ENCODE results near the gene ALDH5A1. TPM values are rescaled to one million over a fixed set of nuclear protein-coding genes. Genes with fewer than 3 reads are reported as not detected.

ALDH5A1 gene
- total and polyA plus RNA-seq, 10 of the 15 experiments (the other 5 are each of a cell fraction or from before 2014, with no cell fraction given): 2.6 to 13.8 (median 9.3) TPM

GRCh38 chr6:24453921-24454320 is 40.8 kb upstream of the ALDH5A1 start (continued):
- TF ChIP-seq SREBF2 (IDR thresholded peaks at IDR 0.05; ENCODE audit: low read length) (no peak), NR2C2 (IDR thresholded peaks at IDR 0.05; ENCODE audit: borderline replicate concordance, control insufficient read depth, insufficient read length, low read depth) (no peak)

DNA sequence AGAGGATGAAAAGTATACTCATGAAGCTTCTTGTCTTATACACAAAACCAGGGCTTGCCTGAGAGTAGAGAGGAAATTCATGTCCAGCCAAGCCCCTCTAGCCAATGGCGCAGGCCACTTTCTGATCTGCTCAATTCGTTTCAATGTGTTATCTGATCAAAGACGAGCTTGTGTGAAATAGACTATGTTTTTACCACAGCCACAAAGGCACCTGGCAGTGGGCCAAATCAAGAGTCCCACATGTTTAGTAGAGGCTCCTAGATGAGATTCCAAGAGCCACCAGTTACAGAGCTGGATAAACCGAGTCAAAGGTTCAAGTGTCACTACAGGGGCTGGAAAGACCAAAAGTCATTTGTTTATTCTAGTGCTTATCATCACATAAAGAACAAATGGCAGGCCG is 40.3 kb upstream of the ALDH5A1 start:
- no peak overlapping the region for H3K4me2 ChIP-seq (ENCODE audit: control insufficient read depth, insufficient read depth)
- H3K27me3 ChIP-seq (replicated peaks in 1 of 2; ENCODE audit: control insufficient read depth in 2 of 2, insufficient read depth in 2 of 2, low read length in 1 of 2): no peaks in the 10 kb centered on the region; a peak in 1 of 4 replicates
- SMC1A ChIA-PET (ENCODE audit: uncharacterized antibody, unreplicated experiment): no interaction called here
- H3K79me2 ChIP-seq (ENCODE audit: control insufficient read depth, insufficient read depth, low read length): no peaks in the 10 kb centered on the region
- in situ Hi-C loops (cut with MboI) (no loop called here), intact Hi-C loops (cut with micrococcal nuclease; ENCODE audit: unreplicated experiment) (no loop called here)
- WGBS (ENCODE audit: insufficient coverage, insufficient replicate concordance, low lambda C conversion rate, missing lambda C conversion rate): 65% methylated on average over 5 of the region's 5 CpGs
- H3K4me3 ChIP-seq: no peak overlapping the region
- BruUV-seq (replicated peaks): no TSS peak
- no peak for ATAC-seq
- RAD21 ChIA-PET (ENCODE audit: unreplicated experiment): no interaction called here
- no peak for TF ChIP-seq KAT2A (conservative IDR thresholded peaks at IDR 0.05; ENCODE audit: control insufficient read depth, low read depth, low read length)
- no peak for TF ChIP-seq EP300 (IDR thresholded peaks at IDR 0.05; ENCODE audit: borderline replicate concordance in 1 of 2, control insufficient read depth in 1 of 2, low read depth in 2 of 2, low read length in 2 of 2)
- TF ChIP-seq SIN3A (IDR thresholded peaks at IDR 0.05; ENCODE audit: low read depth, low read length): no peak
- TF ChIP-seq EED (IDR thresholded peaks at IDR 0.05; ENCODE audit: low read depth): no peak
- no peak for TF ChIP-seq STAT3 (IDR thresholded peaks at IDR 0.05; ENCODE audit: low read depth, low read length)
- no peak for TF ChIP-seq NR2C1 (IDR thresholded peaks at IDR 0.05)
- TF ChIP-seq, protein P1, sequence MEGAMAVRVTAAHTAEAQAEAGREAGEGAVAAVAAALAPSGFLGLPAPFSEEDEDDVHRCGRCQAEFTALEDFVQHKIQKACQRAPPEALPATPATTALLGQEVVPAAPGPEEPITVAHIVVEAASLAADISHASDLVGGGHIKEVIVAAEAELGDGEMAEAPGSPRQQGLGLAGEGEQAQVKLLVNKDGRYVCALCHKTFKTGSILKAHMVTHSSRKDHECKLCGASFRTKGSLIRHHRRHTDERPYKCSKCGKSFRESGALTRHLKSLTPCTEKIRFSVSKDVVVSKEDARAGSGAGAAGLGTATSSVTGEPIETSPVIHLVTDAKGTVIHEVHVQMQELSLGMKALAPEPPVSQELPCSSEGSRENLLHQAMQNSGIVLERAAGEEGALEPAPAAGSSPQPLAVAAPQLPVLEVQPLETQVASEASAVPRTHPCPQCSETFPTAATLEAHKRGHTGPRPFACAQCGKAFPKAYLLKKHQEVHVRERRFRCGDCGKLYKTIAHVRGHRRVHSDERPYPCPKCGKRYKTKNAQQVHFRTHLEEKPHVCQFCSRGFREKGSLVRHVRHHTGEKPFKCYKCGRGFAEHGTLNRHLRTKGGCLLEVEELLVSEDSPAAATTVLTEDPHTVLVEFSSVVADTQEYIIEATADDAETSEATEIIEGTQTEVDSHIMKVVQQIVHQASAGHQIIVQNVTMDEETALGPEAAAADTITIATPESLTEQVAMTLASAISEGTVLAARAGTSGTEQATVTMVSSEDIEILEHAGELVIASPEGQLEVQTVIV (IDR thresholded peaks at IDR 0.05; ENCODE audit: borderline replicate concordance, partially characterized antibody): no peak
- no peak for TF ChIP-seq BCL3 (IDR thresholded peaks at IDR 0.05; ENCODE audit: borderline replicate concordance, insufficient read depth, low read depth, low read length, poor library complexity, severe bottlenecking)
- TF ChIP-seq JUNB (IDR thresholded peaks at IDR 0.05): no peak
- no peak for TF ChIP-seq BMI1 (IDR thresholded peaks at IDR 0.05; ENCODE audit: borderline replicate concordance)
- TF ChIP-seq, protein P2, sequence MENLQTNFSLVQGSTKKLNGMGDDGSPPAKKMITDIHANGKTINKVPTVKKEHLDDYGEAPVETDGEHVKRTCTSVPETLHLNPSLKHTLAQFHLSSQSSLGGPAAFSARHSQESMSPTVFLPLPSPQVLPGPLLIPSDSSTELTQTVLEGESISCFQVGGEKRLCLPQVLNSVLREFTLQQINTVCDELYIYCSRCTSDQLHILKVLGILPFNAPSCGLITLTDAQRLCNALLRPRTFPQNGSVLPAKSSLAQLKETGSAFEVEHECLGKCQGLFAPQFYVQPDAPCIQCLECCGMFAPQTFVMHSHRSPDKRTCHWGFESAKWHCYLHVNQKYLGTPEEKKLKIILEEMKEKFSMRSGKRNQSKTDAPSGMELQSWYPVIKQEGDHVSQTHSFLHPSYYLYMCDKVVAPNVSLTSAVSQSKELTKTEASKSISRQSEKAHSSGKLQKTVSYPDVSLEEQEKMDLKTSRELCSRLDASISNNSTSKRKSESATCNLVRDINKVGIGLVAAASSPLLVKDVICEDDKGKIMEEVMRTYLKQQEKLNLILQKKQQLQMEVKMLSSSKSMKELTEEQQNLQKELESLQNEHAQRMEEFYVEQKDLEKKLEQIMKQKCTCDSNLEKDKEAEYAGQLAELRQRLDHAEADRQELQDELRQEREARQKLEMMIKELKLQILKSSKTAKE (IDR thresholded peaks at IDR 0.05; ENCODE audit: low read depth, poor library complexity, severe bottlenecking): no peak
- no peak for TF ChIP-seq SRF (IDR thresholded peaks at IDR 0.05; ENCODE audit: low read depth in 2 of 2, low read length in 2 of 2)
- no peak for TF ChIP-seq CHD1 (IDR thresholded peaks at IDR 0.05; ENCODE audit: low read depth, low read length)
- TF ChIP-seq YY1 (IDR thresholded peaks at IDR 0.05; ENCODE audit: low read depth, low read length): no peak
- TF ChIP-seq JUND (IDR thresholded peaks at IDR 0.05; ENCODE audit: low read depth, low read length): no peak
- no peak for TF ChIP-seq SP1 (IDR thresholded peaks at IDR 0.05; ENCODE audit: low read depth, low read length)
- no peaks in the 10 kb centered on the region for H3K9me3 ChIP-seq (replicated peaks; ENCODE audit: control insufficient read depth, insufficient read depth, low read length)
- H3K9ac ChIP-seq (ENCODE audit: control insufficient read depth, insufficient read depth, low read length): no peak overlapping the region
- POLR2A ChIA-PET: no interaction called here
- FAIRE-seq: no peak
- DNase-seq (ENCODE audit: low read depth, low spot score): no peak
- no peaks in the 10 kb centered on the region for H4K20me1 ChIP-seq (ENCODE audit: control insufficient read depth, insufficient read depth)
- no peaks in the 10 kb centered on the region for H3K36me3 ChIP-seq (ENCODE audit: control insufficient read depth in 2 of 2, insufficient read depth in 2 of 2, low read length in 1 of 2)
- CTCF ChIA-PET: no interaction called here
- no peaks in the 10 kb centered on the region for H3K4me1 ChIP-seq (ENCODE audit: control insufficient read depth, insufficient read depth, low read length)
- H2AFZ ChIP-seq (ENCODE audit: control insufficient read depth, low read depth, low read length): no peak overlapping the region
- H3K27ac ChIP-seq (ENCODE audit: control insufficient read depth, insufficient read depth): no peak overlapping the region
